Dermis blood vessel endothelial cell (primary cell): Measurements from ENCODE around the gene MUC4. TPM values are rescaled to one million over a fixed set of nuclear protein-coding genes. Genes with fewer than 3 reads are reported as not detected.

Experiments used
- DNase-seq: peaks from one replicate; pipeline ENCODE4 v3.0.0; 2010
- total RNA-seq: library from RNA; depleted of rRNA; stranded (reverse); fragments of >200 nt; gene quantifications from 2 replicates; pipeline ENCODE4 v1.2.3, GENCODE V29; 2014

Gene MUC4
- total RNA-seq = 0.17 TPM in 1 of 2 replicates, not detected in the other

DNA sequence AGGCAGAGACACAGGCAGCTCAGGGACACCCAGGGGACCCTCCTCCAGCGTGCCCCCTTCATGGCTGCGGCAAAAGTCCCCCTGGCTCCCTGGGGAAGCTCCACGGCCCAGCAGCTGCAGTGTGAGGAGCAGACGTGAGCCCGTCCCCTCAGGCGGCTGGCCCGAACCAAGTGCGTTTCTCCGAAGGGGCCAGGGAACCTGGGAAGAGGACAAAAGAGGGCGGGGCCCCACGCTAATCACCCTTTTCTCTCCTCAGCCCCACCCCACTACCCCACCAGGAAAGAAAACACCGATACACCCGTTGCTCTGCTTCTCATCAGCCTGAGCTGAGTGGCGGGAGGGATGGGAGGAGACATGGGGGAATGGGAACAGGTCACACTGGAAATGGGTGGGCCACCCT lies at the start of gene MUC4:
Gene MUC4, minus strand, starts transcription at position 174 of the 400 bp plus-strand sequence. Its CDS starts 112 bp downstream, at position 62.
- no peak for DNase-seq

DNA sequence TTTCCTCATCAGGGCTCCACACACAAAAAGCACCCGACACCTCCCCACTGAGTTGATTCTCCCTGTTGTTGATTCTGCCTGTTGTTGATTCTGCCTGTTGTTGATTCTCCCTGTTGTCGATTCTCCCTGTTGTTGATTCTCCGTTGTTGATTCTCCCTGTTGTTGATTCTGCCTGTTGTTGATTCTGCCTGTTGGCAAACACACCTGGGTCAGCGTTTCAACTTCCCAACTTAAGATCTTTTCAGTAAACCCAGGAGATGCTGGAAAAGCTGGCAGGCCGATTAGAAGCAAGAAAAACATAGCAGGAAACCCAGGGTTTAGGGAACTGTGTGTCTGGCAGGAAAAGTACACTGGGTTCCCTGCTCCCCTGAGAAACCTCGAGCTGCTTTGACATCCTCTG lies 48.7 kb upstream of the MUC4 start:
- DNase-seq = no peak

GRCh38 chr3:195859846-195860411 lies 48.2 kb upstream of the MUC4 start:
- DNase-seq = no peak

GRCh38 chr3:195859061-195859845 lies 47.5 kb upstream of the MUC4 start:
- peak; percentile 80 for DNase-seq

- DNase-seq = no peak
Measured at GRCh38 chr3:195856410-195857084, 44.8 kb upstream of the MUC4 start.

- DNase-seq = no peak
Measured at GRCh38 chr3:195855471-195856409, 44.0 kb upstream of the MUC4 start.

DNA sequence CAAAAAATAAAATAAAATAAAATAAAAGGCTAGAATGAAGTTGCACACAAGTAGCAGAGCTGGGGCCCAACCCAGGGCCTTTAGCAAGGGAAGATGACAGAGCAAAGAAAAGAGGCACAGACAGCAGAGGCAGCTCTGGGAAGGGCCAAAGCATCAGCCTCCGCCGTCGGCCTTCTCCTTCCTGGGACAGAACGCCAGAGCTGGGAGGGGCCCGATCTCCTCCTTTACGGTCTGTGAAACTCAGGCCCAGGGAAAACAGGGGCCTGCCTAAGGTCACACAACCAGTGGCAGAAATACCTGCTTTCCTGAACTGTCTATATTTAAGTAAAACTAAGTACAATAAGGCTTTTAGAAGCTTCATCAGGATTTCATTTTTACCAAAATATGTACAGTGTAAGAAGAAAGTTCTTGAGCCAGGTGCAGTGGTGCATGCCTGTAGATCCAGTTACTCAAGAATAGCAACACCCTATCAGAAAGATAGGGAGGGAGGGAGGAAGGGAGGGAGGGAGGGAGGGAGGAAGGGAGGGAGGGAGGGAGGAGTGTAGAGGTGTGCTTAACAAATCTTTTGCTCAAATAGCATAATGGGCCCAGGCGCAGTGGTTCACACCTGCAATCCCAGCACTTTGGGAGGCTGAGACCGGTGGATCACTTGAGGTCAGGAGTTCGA lies 43.0 kb upstream of the MUC4 start:
- no peak for DNase-seq

DNA sequence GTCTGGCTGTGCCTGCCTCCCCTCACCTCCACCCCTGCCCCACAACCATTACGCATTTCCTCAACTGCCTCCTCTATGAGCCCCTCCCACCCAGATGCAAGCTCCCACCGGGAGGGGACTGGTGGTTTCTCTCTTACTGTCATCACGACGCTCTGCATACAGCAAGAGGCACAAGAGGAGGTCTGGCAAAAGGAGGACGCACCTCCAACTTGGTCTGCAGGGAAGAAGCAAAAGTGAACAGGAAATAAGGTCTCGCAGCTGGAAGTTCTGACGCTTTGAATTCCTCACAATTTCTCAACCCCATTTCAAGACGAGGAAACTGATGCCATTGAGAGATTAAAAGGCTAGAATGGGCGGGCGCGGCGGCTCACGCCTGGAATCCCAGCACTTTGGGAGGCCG lies 42.3 kb upstream of the MUC4 start:
- no peak for DNase-seq

DNA sequence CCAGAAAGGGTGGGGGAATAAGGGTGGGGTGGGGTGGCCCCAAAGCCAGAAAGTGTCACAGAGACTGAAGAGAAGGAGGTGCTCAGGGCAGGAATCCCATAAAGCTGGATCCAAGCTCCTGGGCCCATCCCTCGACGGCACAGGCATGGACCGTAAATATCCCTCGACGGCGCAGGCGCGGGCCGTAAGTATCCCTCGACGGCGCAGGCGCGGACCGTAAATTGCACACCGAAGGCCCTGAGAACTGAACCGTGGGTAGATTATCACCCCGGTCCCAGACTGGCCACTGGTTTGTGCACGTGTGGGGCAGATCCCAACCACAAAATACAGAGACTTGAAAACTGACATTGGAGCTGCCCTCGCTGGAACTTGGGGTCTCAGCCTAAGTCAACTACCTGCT lies 41.3 kb upstream of the MUC4 start:
- DNase-seq = no peak

DNA sequence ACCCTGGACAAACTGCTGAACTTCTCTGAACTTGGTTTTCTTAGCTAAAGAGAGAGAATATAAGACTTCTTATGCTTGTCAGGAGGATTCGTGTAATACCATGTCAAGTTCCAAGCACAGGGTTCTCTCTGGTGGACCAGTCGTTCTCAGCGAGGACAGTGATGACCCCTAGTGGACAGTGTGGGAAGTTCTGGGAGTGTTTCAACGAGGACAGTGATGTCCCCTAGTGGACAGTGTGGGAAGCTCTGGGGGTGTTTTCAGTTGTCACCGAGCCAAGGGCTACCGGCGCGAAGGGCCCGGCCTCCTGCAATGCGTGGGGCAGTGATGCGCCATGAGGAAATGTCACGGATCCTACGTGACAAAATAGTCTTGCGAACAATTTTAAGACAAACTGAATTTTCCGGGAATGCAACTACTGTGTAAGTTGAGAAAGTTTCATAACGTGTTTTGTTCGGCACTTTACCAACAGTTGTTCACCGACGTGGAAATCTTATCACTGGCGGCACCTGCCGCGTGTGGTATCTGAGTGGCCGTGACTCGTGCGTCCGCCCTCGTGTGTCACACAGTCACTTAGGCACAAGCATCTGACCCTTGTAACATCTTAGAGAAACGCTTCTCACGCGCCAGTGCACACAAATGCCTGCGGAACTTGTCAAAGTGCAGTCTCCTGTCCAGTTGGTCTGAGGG lies 39.3 kb upstream of the MUC4 start:
- peak; percentile 95 for DNase-seq

- peak; percentile 61 for DNase-seq
Measured at GRCh38 chr3:195849322-195850074, 37.8 kb upstream of the MUC4 start.

- DNase-seq = no peak
Measured at GRCh38 chr3:195847055-195847950, 35.6 kb upstream of the MUC4 start.

GRCh38 chr3:195845483-195845882 lies 33.8 kb upstream of the MUC4 start:
- DNase-seq = no peak

DNA sequence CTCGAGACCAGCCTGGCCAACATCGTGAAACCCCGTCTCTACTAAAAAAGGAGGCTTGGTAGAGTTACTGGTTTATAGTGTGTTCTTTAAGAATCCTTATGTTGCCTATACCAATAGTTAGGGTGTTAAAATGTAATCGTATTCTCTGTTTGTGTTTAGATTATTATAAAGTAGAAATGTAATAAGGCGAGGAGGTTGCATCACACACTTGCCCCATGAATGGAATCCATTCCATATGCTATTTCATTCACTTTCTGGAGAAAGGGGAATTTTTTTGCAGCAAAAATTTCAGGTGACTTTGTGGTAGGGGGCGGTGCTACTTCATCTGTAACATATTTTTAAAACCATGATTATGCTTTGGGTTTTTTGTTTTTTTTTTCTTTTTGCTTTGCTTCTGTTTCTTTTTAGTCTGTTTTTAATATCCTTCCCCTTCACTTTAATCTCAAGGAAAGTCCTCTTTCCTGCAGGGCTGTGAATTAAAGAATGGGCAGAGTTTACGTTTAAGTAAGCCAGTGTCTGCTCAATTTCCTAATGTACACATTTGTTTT lies 33.0 kb upstream of the MUC4 start:
- no peak for DNase-seq

DNA sequence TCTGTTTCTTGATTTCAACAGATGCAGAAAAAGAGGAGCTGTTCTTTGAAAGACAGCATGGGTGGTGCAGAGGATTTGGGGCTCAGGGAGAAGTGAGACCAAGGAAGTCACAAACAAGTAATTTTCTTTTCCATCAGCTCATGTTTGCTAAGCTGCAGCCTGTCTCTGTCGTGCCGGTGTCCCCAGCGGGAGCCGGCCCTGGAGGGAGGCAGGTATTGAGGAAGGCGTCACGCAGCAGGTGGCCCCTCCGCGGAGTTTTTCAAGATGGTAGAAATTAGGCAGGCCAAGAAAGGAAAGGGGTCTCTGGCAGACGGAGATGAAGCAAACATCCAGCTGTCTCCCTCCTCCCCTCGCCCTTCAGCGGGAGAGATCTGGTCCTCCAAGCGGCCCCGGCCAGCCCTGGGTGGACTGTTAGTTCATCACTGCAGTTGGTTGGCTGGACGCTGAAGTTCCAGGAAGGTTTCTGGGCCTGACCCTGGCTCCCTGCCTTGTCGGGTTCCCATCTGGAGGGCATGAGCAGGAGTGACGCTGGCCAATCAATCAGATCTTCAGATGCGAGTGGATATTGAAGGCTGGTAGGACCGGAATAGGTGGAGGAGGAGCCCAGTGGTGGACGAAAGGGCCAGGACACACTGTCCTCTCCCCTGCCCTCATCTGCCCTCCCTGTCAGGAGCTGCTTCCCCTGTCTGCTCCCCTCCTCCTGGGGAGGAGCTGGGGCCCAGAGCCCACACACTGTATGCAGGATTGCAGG lies 27.7 kb upstream of the MUC4 start:
- no peak for DNase-seq

GRCh38 chr3:195838714-195839113 lies 27.0 kb upstream of the MUC4 start:
- DNase-seq = no peak

GRCh38 chr3:195836476-195837135 lies 24.9 kb upstream of the MUC4 start:
- no peak for DNase-seq

- no peak for DNase-seq
Measured at GRCh38 chr3:195835791-195836190, 24.1 kb upstream of the MUC4 start.
